ENCODE results near the gene TMEM218. TPM values are rescaled to one million over a fixed set of nuclear protein-coding genes. Genes with fewer than 3 reads are reported as not detected.

Gene TMEM218
- total and polyA plus RNA-seq, 10 of the 15 experiments (the other 5 are each of a cell fraction or from before 2014, with no cell fraction given): 11.2 to 50.3 (median 28.8) TPM

- BruUV-seq (replicated peaks): no TSS peak
- POLR2A ChIA-PET: interaction anchor here (0.6 kb wide), 1 partner anchor 296 kb away, joined by 5 read pairs; no protein-coding TSS in a partner anchor
- H3K4me3 ChIP-seq: no peak overlapping the region
- FAIRE-seq (no peak), DNase-seq (ENCODE audit: low read depth, low spot score) (no peak), ATAC-seq (no peak)
- no peak overlapping the region for H3K9ac ChIP-seq (ENCODE audit: control insufficient read depth, insufficient read depth, low read length)
- H3K27me3 ChIP-seq (replicated peaks in 1 of 2; ENCODE audit: control insufficient read depth in 2 of 2, insufficient read depth in 2 of 2, low read length in 1 of 2): peaks cover 0 to 4% of the 10 kb centered on the region in 2 experiments; a peak in 2 of 4 replicates
- CTCF ChIA-PET: no interaction called here
- intact Hi-C loops (cut with micrococcal nuclease; ENCODE audit: unreplicated experiment): no loop called here
- H2AFZ ChIP-seq (ENCODE audit: control insufficient read depth, low read depth, low read length): no peak overlapping the region
- WGBS (ENCODE audit: insufficient coverage, insufficient replicate concordance, low lambda C conversion rate, missing lambda C conversion rate): 21% methylated on average over 2 of the region's 2 CpGs
- H3K9me3 ChIP-seq (replicated peaks; ENCODE audit: control insufficient read depth, insufficient read depth, low read length): peaks cover 2% of the 10 kb centered on the region; the same call in 1 of the 3 replicates
- RAD21 ChIA-PET (ENCODE audit: unreplicated experiment): interaction anchor here (1.3 kb wide), 2 partner anchors 13 to 72 kb away, joined by 3 read pairs; no protein-coding TSS in a partner anchor
- no peaks in the 10 kb centered on the region for H3K36me3 ChIP-seq (ENCODE audit: control insufficient read depth in 2 of 2, insufficient read depth in 2 of 2, low read length in 1 of 2)
- no peaks in the 10 kb centered on the region for H4K20me1 ChIP-seq (ENCODE audit: control insufficient read depth, insufficient read depth)
- H3K27ac ChIP-seq (ENCODE audit: control insufficient read depth, insufficient read depth): no peak overlapping the region
- TF ChIP-seq CREB1 (IDR thresholded peaks at IDR 0.05; ENCODE audit: low read depth) (no peak), NBN (IDR thresholded peaks at IDR 0.05) (no peak), BCL11A (IDR thresholded peaks at IDR 0.05; ENCODE audit: low read depth, low read length) (no peak), RUNX3 (IDR thresholded peaks at IDR 0.05; ENCODE audit: low read length) (no peak), IRF4 (IDR thresholded peaks at IDR 0.05; ENCODE audit: low read depth, low read length) (no peak), SPI1 (IDR thresholded peaks at IDR 0.05; ENCODE audit: borderline replicate concordance, insufficient read depth, low read depth, low read length) (no peak), PAX5 (IDR thresholded peaks at IDR 0.05; ENCODE audit: borderline replicate concordance, low read depth, low read length) (no peak), PAX8 (IDR thresholded peaks at IDR 0.05) (no peak), RB1 (IDR thresholded peaks at IDR 0.05; ENCODE audit: borderline replicate concordance) (no peak), ASH2L (IDR thresholded peaks at IDR 0.05; ENCODE audit: borderline replicate concordance, low read depth) (no peak), FOXM1 (IDR thresholded peaks at IDR 0.05; ENCODE audit: low read depth, low read length) (no peak), SIN3A (IDR thresholded peaks at IDR 0.05; ENCODE audit: low read depth, low read length) (no peak), EZH2 (IDR thresholded peaks at IDR 0.05; ENCODE audit: borderline replicate concordance, control insufficient read depth, low read depth, low read length) (no peak), PML (IDR thresholded peaks at IDR 0.05; ENCODE audit: low read length) (no peak), EGR1 (IDR thresholded peaks at IDR 0.05; ENCODE audit: borderline replicate concordance in 1 of 2, low read depth in 2 of 2, low read length in 2 of 2) (no peak), STAT1 (conservative IDR thresholded peaks at IDR 0.05) (no peak), RAD21 (IDR thresholded peaks at IDR 0.05; ENCODE audit: insufficient read depth, low read depth, low read length) (no peak), NFYA (IDR thresholded peaks at IDR 0.05; ENCODE audit: borderline replicate concordance, low read depth, low read length) (no peak)
- TF ChIP-seq, protein P1, sequence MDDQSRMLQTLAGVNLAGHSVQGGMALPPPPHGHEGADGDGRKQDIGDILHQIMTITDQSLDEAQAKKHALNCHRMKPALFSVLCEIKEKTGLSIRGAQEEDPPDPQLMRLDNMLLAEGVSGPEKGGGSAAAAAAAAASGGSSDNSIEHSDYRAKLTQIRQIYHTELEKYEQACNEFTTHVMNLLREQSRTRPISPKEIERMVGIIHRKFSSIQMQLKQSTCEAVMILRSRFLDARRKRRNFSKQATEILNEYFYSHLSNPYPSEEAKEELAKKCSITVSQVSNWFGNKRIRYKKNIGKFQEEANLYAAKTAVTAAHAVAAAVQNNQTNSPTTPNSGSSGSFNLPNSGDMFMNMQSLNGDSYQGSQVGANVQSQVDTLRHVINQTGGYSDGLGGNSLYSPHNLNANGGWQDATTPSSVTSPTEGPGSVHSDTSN (IDR thresholded peaks at IDR 0.05; ENCODE audit: insufficient replicate concordance, low read depth, low read length): no peak
- SMC1A ChIA-PET (ENCODE audit: uncharacterized antibody, unreplicated experiment): no interaction called here
- H3K4me1 ChIP-seq (ENCODE audit: control insufficient read depth, insufficient read depth, low read length): no peaks in the 10 kb centered on the region
- in situ Hi-C loops (cut with MboI): no loop called here
- H3K79me2 ChIP-seq (ENCODE audit: control insufficient read depth, insufficient read depth, low read length): no peaks in the 10 kb centered on the region
- no peak overlapping the region for H3K4me2 ChIP-seq (ENCODE audit: control insufficient read depth, insufficient read depth)
Observed at GRCh38 chr11:125153837-125154236, 42.4 kb upstream of the TMEM218 start.
